ENCODE results near the gene DDX43. TPM values are rescaled to one million over a fixed set of nuclear protein-coding genes. Genes with fewer than 3 reads are reported as not detected.

The DDX43 gene
- total RNA-seq, 1 donor from 2014 or later = not detected

GRCh38 chr6:73400656-73401055 lies 6.0 kb downstream of the DDX43 start:
- DNase-seq (ENCODE audit: low spot score) = no peak
- H3K27me3 Mint-ChIP-seq (ENCODE audit: low read depth) = no peaks in the 10 kb centered on the region
- no peaks in the 10 kb centered on the region for H3K4me1 Mint-ChIP-seq (ENCODE audit: low read depth)
- H3K36me3 Mint-ChIP-seq (ENCODE audit: low read depth) = no peaks in the 10 kb centered on the region
- no peak overlapping the region for H3K4me3 Mint-ChIP-seq (ENCODE audit: unreplicated experiment)
- no peaks in the 10 kb centered on the region for H3K9me3 Mint-ChIP-seq (ENCODE audit: low read depth)
- H3K27ac Mint-ChIP-seq (ENCODE audit: unreplicated experiment) = no peak overlapping the region
- TF ChIP-seq CTCF (IDR thresholded peaks at IDR 0.05) = no peak

- Mint-ChIP-seq H3K9me3 (ENCODE audit: low read depth) (no peaks in the 10 kb centered on the region), H3K27ac (ENCODE audit: unreplicated experiment) (no peak overlapping the region), H3K4me3 (ENCODE audit: unreplicated experiment) (no peak overlapping the region), H3K4me1 (ENCODE audit: low read depth) (no peaks in the 10 kb centered on the region), H3K27me3 (ENCODE audit: low read depth) (peaks cover 1% of the 10 kb centered on the region), H3K36me3 (ENCODE audit: low read depth) (no peaks in the 10 kb centered on the region)
- no peak for TF ChIP-seq CTCF (IDR thresholded peaks at IDR 0.05)
- DNase-seq (ENCODE audit: low spot score) = no peak
These were observed 14.8 kb downstream of the DDX43 start for GRCh38 chr6:73409395-73409794.

DNA sequence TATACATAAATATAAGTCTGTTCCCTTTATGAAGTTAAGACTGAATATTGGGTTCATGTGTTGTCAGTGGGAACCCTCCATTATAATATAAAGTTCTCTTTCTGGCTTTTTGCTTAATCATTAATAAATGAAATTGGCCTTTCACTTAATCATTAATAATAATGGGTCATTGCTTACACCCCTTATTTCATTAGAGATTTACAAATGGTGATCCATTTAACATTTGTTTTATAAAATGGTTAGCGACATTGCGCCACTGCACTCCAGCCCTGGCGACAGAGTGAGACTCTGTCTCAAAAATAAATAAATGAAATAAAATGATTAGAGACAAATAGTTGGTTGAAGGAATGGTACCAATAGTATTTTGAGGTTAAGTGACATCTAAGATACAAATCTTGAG lies 18.5 kb downstream of the DDX43 start:
- Mint-ChIP-seq H3K27me3 (ENCODE audit: low read depth) (no peaks in the 10 kb centered on the region), H3K27ac (ENCODE audit: unreplicated experiment) (no peak overlapping the region), H3K4me1 (ENCODE audit: low read depth) (peaks cover 4% of the 10 kb centered on the region), H3K36me3 (ENCODE audit: low read depth) (no peaks in the 10 kb centered on the region), H3K9me3 (ENCODE audit: low read depth) (no peaks in the 10 kb centered on the region), H3K4me3 (ENCODE audit: unreplicated experiment) (no peak overlapping the region)
- no peak for DNase-seq (ENCODE audit: low spot score)
- TF ChIP-seq CTCF (IDR thresholded peaks at IDR 0.05) = no peak

DNA sequence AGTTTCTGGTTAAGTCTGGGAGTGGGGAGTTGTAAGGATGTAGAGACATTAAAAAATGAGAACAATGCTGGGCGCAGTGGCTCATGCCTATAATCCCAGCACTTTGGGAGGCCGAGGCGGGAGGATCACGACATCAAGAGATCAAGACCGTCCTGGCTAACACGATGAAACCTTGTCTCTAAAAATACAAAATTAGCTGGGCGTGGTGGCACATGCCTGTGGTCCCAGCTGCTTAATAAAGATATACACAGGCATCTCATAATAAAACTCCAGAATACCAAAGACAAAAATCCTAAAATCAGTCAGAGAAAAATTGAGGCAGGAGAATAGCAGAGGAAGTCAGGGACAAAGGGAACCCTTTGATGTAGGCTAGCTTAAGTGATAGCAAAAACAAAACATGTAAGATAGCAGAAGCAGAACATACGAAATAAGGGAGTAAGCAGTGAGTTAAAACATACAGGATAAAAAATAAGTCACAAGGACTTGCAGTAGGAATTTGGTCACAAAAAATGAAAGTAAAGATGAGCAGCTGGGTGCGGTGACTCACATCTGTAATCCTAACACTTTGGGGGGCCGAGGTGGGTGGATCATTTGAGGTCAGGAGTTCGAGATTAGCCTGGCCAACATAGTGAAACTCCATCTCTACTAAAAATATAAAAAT lies 23.6 kb downstream of the DDX43 start:
- no peak for TF ChIP-seq CTCF (IDR thresholded peaks at IDR 0.05)
- DNase-seq (ENCODE audit: low spot score) = no peak
- Mint-ChIP-seq H3K36me3 (ENCODE audit: low read depth) (no peaks in the 10 kb centered on the region), H3K4me1 (ENCODE audit: low read depth) (peaks cover 7% of the 10 kb centered on the region), H3K27me3 (ENCODE audit: low read depth) (no peaks in the 10 kb centered on the region), H3K27ac (ENCODE audit: unreplicated experiment) (no peak overlapping the region), H3K4me3 (ENCODE audit: unreplicated experiment) (no peak overlapping the region), H3K9me3 (ENCODE audit: low read depth) (no peaks in the 10 kb centered on the region)

DNA sequence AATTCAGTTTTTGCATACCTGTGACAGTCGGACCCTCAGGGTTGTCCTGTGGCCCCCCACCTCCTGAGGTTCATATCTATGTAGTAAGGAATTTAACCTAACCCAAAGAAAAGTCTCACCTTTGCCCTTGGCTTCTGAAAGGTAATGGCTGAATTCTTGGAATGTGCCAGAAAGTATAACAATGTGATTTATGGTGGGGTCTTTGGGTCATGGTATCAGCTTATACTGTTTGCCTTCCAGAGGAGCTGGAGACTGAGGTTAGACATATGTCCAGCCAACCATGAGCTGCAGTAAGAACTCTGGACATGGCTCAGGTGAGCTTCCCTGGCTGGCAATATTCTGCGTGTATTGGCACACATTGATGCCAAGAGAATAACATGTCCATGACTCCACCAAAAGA lies 26.9 kb downstream of the DDX43 start:
- TF ChIP-seq CTCF (IDR thresholded peaks at IDR 0.05) = no peak
- Mint-ChIP-seq H3K4me1 (ENCODE audit: low read depth) (peaks cover 7% of the 10 kb centered on the region), H3K4me3 (ENCODE audit: unreplicated experiment) (no peak overlapping the region), H3K27ac (ENCODE audit: unreplicated experiment) (no peak overlapping the region), H3K9me3 (ENCODE audit: low read depth) (no peaks in the 10 kb centered on the region), H3K36me3 (ENCODE audit: low read depth) (no peaks in the 10 kb centered on the region), H3K27me3 (ENCODE audit: low read depth) (no peaks in the 10 kb centered on the region)
- DNase-seq (ENCODE audit: low spot score) = no peak

Data from chondrocyte (in vitro differentiated cells).